ENCODE results near the gene CAMKK1.

The CAMKK1 gene

DNA sequence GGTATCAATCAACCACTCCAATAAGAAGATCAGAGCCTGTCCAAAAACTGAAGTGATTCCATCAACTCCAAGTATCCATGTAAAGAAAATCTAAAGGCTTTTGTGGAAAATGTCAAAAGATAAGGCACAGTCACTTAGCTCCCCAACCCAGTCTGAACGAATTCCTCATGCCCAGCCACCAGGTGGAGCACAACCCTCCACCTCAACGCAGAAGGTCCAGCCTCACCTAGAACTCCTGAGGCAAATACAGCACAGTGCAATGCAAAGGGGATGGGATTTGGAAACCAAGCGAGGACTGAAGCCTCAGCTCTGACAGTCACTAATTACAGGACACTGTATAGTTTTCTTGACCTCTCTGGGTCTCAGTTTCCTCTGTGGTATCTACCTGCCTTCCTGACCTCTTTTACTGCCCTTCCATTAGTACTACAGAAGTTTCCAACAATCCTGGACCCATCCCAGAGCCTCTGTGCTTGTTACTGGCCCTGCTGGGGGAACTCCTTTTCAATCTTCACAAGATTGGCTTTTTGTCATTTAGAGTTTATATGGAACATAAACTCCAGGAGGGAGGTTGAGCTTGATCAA is 48.8 kb downstream of the CAMKK1 start:
- peak; percentile 7 for DNase-seq

DNA sequence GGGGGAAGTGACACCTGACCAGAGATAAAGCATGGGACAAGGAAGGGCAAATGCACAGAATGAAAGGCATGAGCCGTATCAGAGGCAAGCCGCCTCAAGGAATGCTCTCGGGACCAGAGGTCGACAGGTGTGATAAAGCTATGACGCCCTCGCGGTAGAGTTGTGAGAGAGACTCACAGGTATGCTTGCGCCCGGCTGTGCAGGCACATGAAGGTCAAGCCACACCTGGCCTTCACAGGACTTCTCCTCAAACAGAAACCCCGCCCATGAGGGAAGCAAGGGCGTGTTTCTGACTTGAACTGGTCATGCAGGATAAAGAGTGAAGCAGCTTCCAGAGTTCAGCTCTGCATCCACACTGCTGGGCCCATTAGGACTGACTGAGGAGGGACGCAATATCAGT is 54.6 kb downstream of the CAMKK1 start:
- DNase-seq = no peak

DNA sequence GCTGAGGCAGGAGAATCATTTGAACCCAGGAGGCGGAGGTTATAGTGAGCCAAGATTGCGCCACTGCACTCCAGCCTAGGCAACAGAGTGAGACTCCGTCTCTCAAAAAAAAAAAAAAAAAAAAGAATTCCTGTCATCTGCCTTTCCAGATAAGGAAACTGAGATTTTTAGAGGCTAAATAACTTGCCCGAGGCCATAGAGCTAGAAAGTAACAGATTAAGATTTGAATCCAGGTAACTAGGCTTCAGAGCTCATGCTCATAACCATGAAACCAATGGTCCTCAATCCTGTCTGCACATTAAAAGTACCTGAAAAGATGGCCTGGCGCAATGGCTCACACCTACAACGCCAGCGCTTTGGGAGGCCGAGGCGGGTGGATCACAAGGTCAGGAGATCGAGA is 56.3 kb downstream of the CAMKK1 start:
- no peak for DNase-seq

DNA sequence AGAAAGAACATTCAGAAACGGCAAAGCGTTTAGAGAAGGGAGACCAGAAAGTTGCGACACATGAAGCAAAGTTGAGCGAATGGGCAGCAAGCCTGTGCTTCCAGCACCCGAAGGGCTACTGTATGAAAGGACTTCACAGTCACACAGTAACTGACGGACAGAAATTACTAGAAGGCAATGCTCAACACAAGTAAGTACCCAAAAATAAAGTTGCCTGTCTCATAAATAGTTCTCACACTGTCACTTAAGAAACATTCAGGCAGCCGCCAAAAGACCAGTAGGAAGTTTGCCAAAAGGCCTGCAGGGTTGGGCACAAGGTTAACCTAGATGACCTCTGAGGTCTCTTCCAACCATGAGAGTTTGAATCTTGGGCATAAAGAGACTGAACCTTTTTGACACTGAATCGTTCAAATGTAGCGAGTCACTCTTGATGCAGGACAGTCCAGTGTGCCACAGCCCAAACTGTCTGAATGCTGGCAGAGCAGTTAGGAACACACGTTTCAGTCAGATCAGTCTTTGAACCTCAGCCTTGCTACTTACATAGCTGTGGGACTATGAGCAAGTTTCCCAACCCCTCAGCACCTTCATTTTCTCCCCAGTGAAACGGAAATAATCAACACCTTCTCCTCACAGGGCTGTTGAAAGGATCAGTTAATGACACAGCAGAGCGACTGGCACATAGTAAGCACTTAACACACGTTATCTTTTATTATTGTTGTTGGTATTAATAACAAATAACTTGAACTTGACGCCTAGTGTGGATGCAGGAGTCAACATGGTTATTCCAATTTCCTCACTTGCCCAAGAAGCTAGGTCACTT is 57.2 kb downstream of the CAMKK1 start:
- no peak for DNase-seq

DNA sequence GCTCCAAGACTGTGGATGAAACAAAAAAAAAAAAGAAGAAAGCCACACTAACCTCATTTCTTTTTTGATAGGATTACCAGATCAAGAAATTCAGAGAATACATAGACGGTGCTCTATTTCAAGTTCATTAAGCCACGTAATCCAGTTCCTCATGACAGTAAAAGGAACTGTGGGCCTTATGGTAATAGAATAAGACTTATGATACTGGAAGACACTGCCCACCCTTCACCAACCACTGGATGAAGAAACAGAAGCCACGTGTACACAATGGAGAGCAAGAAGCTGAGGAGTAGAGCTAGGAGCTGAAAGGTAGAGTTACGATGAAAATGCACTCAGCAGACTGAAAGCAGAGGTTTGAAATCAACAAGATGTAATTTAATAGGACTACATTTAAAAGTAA is 58.0 kb downstream of the CAMKK1 start:
- DNase-seq = no peak

DNA sequence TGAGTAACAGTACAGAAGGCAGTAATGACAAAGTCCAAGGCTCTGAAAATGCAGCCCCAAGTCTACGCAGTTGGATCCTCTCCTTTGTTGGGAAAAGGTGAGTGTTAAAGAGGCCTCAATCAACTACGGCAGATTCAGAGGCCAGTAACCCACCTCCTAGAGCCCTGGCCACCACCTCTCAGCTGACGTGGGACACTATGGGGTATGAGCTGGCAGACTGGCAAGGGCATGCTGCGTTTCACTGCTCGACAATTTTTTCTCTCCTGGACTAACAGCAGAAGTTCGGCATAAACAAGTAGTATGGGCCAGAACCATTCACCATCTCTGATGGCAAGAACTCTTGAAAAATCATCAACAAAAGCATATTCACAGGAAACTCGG is 64.0 kb downstream of the CAMKK1 start:
- no peak for DNase-seq

DNA sequence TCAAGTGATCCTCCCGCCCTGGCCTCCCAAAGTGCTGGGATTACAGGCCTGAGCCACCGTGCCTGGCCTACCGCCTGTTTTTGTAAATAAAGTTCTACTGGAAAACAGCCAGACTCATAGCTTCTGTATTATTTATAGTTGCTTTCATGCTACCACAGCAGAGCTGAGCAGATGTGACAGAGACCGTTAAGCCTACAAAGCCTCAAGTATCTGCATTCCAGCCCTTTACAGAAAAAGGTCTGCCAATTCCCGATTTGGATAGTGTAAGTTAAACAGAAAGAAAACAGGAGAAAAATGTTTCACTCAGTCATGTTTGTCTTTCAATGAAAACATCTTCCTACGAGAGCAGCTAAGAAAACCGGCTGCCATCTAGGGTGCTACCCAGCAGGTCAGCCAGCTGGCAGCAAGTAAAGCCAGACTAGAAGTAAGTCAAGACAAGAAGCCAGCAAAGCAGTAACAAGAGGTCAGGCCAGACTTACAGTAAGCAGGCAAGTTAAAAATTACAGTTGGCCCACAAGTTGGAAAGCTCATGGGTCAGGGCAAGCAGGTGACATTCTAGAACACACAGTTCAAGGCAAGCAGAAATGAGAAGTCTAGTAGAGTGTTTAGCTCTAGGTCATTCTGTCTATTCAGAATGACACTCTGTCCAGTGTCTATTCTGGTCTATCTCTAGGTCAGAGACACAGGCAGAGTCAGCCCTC is 64.6 kb downstream of the CAMKK1 start:
- DNase-seq = no peak

DNA sequence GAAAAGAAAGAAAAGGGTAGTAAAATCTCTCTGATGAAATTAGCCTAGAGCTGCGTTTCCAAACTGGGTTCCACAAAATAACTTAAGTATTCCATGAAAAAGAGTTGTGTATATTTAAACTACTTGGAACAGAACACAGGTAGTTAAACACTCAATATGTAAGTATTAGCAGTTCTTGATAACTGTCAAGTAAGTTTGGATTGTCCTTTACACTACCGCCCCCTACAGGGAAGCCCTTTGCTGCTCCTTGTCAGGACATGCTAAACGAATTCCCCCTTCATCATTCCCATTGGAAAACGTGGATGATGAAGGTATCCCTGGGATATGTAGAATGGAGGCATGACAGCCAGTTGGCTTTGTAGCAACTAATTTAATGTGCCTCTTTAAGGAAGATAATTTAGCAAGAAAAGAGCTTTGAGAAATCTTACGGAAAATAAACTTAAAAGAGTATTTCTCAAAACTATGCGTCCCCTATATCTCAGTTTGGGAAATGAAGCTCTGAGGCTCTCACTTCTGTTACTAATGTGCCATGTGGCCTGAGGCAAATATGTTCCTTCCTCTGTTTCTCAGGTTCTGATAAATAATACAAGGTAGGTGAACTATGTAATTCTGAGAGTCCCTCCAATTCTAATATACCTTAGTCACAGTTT is 65.6 kb downstream of the CAMKK1 start:
- peak; percentile 3 for DNase-seq

DNA sequence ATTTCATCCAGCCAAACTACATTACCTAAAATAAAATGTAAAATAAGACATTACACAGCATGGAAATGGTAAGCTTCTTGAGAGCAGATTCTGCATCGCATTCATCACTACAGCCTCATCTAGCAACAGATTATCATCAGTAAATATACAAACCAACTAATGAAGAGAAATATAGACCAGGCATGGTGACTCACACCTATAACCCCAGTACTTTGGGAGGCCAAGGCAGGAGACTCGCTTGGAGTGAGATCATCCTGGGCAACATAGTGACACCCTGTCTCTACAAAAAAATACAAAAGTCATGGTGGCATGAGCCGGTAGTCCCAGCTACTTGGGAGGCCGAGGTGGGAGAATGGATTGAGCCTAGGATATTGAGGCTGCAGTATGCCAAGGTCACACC is 66.7 kb downstream of the CAMKK1 start:
- DNase-seq = no peak

DNA sequence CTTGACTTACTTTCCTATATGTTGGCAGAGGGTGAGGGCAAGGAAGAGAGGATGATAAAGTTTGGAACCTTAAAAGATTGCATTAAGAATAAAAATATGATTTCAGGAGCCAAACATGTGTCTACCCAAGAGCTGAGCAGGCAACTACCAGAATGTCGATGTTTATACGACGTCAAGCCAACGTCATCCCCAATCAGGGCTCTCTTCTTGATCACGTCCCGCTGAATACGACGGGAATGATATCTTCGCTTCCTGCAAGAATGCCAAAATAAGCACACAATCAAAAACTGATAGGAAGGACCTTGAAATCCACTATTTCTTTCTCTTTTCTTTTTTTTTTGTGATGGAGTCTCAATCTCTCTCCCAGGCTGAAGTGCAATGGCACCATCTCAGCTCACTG is 71.8 kb downstream of the CAMKK1 start:
- DNase-seq = no peak

DNA sequence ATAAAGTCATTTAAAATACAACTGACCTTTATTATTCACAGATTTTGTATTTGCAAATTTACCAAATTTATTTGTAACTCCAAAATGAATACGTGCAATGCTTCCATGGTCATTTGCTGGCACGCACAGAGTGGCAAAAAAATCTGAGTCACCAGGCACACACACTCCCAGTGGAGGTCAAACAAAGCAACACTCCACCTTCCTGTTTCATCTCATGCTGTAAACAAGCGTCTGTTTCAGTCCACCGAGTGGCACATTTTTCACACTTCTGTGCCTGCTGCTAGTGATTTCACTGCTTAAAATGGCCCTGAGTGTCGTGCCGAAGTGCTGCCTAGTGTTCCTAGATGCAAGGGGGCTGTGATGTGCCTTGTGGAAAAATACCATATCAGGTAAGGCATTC is 74.1 kb downstream of the CAMKK1 start:
- no peak for DNase-seq

DNA sequence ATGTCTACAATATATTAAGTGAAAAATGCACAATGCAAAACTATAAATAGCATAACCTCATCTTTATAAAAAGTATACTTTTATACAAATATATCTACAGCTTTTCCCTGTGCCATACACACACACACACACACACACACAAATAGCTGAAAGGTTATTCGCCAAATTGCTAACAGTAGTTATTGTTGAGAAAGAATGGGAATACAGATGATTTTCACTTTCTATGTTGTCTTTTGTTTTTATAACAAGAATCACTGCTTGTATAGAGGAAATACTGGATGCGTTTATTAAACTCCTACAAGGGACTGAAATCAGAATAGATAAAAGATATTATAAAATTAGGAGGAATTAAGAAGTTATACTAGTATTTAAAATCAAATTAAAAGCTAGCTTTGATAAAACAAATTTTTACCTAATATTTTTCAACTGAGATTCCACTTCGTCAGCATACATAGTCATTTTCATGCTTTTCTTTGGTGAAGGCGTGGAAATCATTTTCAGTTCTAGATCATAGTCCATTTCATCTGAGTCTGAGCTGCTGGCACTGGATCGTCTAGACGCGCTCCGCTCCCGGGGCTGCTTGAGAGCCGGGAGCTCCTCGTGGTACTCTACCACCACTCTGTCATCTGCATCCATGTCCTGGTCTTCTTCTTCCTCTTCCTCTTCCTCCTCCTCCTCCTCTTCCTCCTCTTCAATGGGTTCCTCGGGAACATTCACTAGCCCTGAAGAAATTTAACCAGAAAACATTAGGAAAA is 74.8 kb downstream of the CAMKK1 start:
- no peak for DNase-seq

DNA sequence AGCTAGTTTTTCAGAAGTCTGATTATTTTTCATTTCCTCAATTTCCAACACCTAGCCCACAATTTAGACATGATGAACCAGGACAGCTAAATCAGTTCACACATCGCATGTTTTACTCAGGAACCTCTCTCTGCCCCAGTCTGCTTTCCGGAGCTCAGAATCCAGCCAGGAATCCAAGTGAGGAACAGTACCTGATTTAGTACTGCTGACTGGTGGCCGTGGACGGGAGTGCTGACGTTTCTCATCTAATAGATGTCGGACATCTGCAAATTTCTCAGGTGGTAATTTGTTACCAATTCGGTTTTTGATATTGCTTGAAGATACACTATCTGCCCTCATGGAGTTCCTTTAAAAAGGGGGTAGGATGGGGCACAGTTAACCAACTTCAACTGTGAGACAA is 76.9 kb downstream of the CAMKK1 start:
- no peak for DNase-seq

DNA sequence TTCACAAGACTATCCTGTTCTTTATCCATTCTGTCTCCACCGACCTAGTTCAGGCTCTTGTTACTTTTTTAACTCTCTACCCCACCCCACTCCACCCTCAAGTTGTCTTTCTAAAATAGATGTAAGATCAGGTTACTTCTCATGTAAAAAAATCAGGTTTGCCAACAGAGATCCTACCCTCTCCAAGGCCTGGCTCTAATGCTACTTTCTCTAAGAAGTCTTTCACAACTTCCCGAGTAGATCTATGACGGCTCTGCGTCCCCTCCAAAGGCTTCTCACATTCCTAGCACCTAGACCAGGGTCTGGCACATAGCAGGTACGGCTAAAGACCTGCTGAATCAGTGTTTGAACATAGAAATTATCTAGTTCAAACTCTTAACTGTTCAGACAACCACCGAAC is 77.7 kb downstream of the CAMKK1 start:
- no peak for DNase-seq

DNA sequence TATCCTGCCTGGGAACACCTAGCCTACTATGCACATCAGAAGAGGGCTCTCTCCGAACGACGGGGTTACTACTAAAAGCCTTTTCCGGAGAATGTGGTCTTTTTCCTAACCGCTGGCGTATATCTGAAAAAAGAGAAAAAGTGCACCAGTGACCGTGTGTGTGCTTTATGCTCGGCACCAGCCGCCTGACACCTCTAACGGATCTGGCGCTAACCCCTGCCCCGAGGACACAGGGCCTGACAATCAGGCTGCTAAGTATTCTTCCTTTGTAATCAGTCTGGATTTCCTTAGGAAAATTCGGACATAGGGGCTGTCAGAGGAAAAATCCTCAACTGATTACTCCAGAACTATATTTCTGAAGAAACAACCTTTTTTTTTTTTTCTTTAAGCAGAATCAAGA is 78.5 kb downstream of the CAMKK1 start:
- no peak for DNase-seq

DNA sequence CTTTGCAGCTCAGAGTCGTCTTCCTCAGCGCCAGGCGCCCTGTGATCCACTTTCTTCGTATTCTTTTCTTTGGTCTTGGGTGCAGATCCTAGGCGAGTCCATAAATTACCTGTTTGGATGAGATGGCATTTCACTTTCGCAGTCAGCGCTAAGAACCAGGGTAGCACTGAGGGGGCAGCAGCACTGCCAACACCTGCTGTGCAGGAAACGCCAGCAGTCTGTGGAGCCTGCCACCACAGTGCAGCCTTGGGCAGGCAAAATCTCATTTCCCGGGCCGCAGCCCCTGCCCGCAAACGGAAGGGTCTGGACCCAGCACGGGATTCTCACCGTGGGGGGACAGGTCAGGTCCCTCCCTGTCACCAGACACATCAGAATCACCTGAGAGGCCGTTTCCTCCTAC is 79.7 kb downstream of the CAMKK1 start:
- no peak for DNase-seq

DNA sequence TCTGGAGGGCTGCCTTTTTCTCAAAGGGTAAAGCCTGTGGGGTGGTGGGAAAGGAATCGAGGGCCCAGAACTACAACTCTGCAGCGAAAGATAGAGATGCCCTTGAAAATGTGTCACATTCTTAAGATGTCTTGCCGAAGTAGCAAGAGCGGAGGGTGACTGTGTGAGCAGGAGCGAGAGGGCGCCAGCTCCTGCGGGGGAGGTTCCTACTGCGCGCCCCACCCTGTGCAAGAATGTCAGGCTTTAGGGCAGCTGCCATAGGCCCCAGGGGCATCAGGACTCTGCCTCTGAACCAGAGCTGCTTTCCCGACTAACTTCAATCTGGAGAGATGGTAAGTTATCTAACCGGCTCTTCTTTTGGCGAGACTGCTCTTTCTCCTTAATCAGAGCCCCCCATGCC is 80.1 kb downstream of the CAMKK1 start:
- no peak for DNase-seq

DNA sequence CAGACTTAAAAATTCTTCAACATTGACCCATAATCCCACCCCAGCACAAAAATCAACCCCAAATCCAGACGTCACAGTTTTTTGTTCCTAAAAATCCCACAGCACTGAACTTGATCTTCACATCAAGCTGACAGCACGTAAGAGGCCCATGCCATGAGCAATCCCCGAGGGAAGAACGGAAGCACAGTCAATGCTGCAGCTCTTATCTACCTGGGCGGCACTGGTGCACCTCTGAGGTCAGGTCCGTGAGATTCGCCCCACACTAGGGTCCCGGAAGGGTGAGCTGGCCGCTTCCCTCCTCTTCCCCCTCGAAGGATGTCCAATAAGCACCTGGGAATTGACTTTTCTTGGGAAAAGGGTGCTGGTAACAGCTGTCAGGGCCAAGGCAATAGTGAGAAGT is 80.6 kb downstream of the CAMKK1 start:
- DNase-seq = no peak

All from DMS79 treated with DMSO at 0.1 percent for 48 hours (cell line).